SK-N-SH (cell line): ENCODE results near the gene COPS7A.

Source experiments
- CTCF ChIP-seq: fragments of 200-600 bp; sonication (generic); IDR thresholded peaks from 2 replicates; pipeline ENCODE4 v1.6.1; 2017; ENCODE audit warnings: antibody characterized with exemption, mild to moderate bottlenecking, moderate library complexity
- EP300 ChIP-seq, 2 experiments: IDR thresholded peaks; 2 replicates each; pipeline versions ENCODE4 v1.4.0 to v1.6.1; 2012; ENCODE audit warnings: borderline replicate concordance in 1 of 2, low read depth in 1 of 2, low read length in 1 of 2
- FOXJ3 ChIP-seq: sonication (generic); formaldehyde crosslinking; IDR thresholded peaks from 2 replicates; pipeline ENCODE4 v1.5.1; 2020; ENCODE audit warnings: mild to moderate bottlenecking, missing genetic modification reagents
- FOXM1 ChIP-seq: IDR thresholded peaks from 2 replicates; pipeline ENCODE4 v1.4.0; 2012; ENCODE audit warnings: low read depth, mild to moderate bottlenecking
- JUND ChIP-seq: IDR thresholded peaks from 2 replicates; pipeline ENCODE4 v1.4.0; 2012
- MAX ChIP-seq: IDR thresholded peaks from 2 replicates; pipeline ENCODE4 v1.4.0; 2012; ENCODE audit warnings: low read depth
- MXI1 ChIP-seq: IDR thresholded peaks from 2 replicates; pipeline ENCODE4 v1.6.1; 2012; ENCODE audit warnings: mild to moderate bottlenecking, low read depth, low read length, improper control_type of control experiment
- NFIC ChIP-seq: IDR thresholded peaks from 2 replicates; pipeline ENCODE4 v1.4.0; 2012; ENCODE audit warnings: borderline replicate concordance
- POLR2AphosphoS5 ChIP-seq: IDR thresholded peaks from 2 replicates; pipeline ENCODE4 v1.6.1; 2012; ENCODE audit warnings: low read depth, low read length
- RAD21 ChIP-seq: IDR thresholded peaks from 2 replicates; pipeline ENCODE4 v1.6.1; 2012; ENCODE audit warnings: mild to moderate bottlenecking, low read length
- REST ChIP-seq: IDR thresholded peaks from 2 replicates; pipeline ENCODE4 v1.6.1; 2012; ENCODE audit warnings: mild to moderate bottlenecking, low read depth, low read length, moderate library complexity
- RFX5 ChIP-seq: IDR thresholded peaks from 2 replicates; pipeline ENCODE4 v1.6.1; 2012; ENCODE audit warnings: mild to moderate bottlenecking, improper control_type of control experiment, low read length
- SIN3A ChIP-seq: IDR thresholded peaks from 2 replicates; pipeline ENCODE4 v1.6.1; 2012; ENCODE audit warnings: low read depth, mild to moderate bottlenecking, low read length, moderate library complexity, borderline replicate concordance
- TEAD4 ChIP-seq: IDR thresholded peaks from 2 replicates; pipeline ENCODE4 v1.4.0; 2012; ENCODE audit warnings: mild to moderate bottlenecking, borderline replicate concordance; ENCODE audit not compliant: insufficient read depth

- TF ChIP-seq TEAD4 (no peak), CTCF (no peak), RFX5 (no peak), EP300 (IDR thresholded peaks at IDR 0.05; ENCODE audit: borderline replicate concordance in 1 of 2, low read depth in 1 of 2, low read length in 1 of 2) (no peak), REST (no peak), POLR2AphosphoS5 (no peak), FOXJ3 (no peak), NFIC (no peak), MAX (no peak), SIN3A (no peak), RAD21 (no peak), MXI1 (no peak), FOXM1 (no peak), JUND (no peak)
These were observed 53.5 kb downstream of the COPS7A start for GRCh38 chr12:6777386-6777785.
